RWPE2 (cell line): Measurements from ENCODE around the gene FIGN.

Source experiments
- ATAC-seq: fragments of 200-7000 bp; cut with Tn5 transposase; 3 replicates; pipeline ENCODE4 v1.9.1; 2021; ENCODE audit warnings: low read depth
- DNase-seq: peaks from one replicate; pipeline ENCODE4 v3.0.0-alpha.2; 2020; ENCODE audit warnings: low spot score
- H3K27ac ChIP-seq: fragments of 450-650 bp; 2 replicates; pipeline ENCODE4 v1.5.1; 2017; ENCODE audit warnings: mild to moderate bottlenecking; ENCODE audit not compliant: poor library complexity, severe bottlenecking
- H3K27me3 ChIP-seq: fragments of 250-450 bp; sonication (Bioruptor Pico); 2 replicates; pipeline ENCODE4 v1.5.1; 2021; ENCODE audit warnings: mild to moderate bottlenecking, moderate library complexity; ENCODE audit not compliant: insufficient read depth, poor library complexity, severe bottlenecking
- H3K36me3 ChIP-seq: fragments of 250-450 bp; sonication (Bioruptor Pico); 2 replicates; pipeline ENCODE4 v1.5.1; 2020; ENCODE audit warnings: low read depth, mild to moderate bottlenecking, moderate library complexity
- H3K4me1 ChIP-seq: fragments of 250-450 bp; sonication (Bioruptor Pico); 2 replicates; pipeline ENCODE4 v1.5.1; 2021; ENCODE audit warnings: mild to moderate bottlenecking, moderate library complexity; ENCODE audit not compliant: insufficient read depth, poor library complexity, severe bottlenecking
- H3K4me3 ChIP-seq: fragments of 250-450 bp; sonication (Bioruptor Pico); 2 replicates; pipeline ENCODE4 v1.5.1; 2021; ENCODE audit warnings: mild to moderate bottlenecking, moderate library complexity; ENCODE audit not compliant: severe bottlenecking
- H3K9me3 ChIP-seq: fragments of 250-450 bp; sonication (Bioruptor Pico); 2 replicates; pipeline ENCODE4 v1.5.1; 2021; ENCODE audit warnings: mild to moderate bottlenecking, moderate library complexity; ENCODE audit not compliant: severe bottlenecking
- TF ChIP-seq, protein P1 (sequence below): fragments of 450-650 bp; IDR thresholded peaks from one replicate; pipeline ENCODE4 v1.5.1; 2017; ENCODE audit warnings: mild to moderate bottlenecking, moderate library complexity; ENCODE audit not compliant: poor library complexity, severe bottlenecking

Gene FIGN

GRCh38 chr2:163565192-163565591 lies 170.6 kb downstream of the FIGN start:
- Histone ChIP-seq H3K4me3 (no peak overlapping the region), H3K27me3 (no peaks in the 10 kb centered on the region), H3K27ac (no peak overlapping the region), H3K36me3 (no peaks in the 10 kb centered on the region), H3K4me1 (no peaks in the 10 kb centered on the region), H3K9me3 (no peaks in the 10 kb centered on the region)
- TF ChIP-seq, protein P1, sequence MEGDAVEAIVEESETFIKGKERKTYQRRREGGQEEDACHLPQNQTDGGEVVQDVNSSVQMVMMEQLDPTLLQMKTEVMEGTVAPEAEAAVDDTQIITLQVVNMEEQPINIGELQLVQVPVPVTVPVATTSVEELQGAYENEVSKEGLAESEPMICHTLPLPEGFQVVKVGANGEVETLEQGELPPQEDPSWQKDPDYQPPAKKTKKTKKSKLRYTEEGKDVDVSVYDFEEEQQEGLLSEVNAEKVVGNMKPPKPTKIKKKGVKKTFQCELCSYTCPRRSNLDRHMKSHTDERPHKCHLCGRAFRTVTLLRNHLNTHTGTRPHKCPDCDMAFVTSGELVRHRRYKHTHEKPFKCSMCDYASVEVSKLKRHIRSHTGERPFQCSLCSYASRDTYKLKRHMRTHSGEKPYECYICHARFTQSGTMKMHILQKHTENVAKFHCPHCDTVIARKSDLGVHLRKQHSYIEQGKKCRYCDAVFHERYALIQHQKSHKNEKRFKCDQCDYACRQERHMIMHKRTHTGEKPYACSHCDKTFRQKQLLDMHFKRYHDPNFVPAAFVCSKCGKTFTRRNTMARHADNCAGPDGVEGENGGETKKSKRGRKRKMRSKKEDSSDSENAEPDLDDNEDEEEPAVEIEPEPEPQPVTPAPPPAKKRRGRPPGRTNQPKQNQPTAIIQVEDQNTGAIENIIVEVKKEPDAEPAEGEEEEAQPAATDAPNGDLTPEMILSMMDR = no peak
- DNase-seq (no peak), ATAC-seq (peak; percentile 52; the same call in 1 of the 3 replicates)

GRCh38 chr2:163564236-163564635 lies 171.6 kb downstream of the FIGN start:
- H3K9me3 ChIP-seq = no peaks in the 10 kb centered on the region
- no peaks in the 10 kb centered on the region for H3K4me1 ChIP-seq
- H3K36me3 ChIP-seq = no peaks in the 10 kb centered on the region
- H3K4me3 ChIP-seq = no peak overlapping the region
- TF ChIP-seq, protein P1 = no peak
- DNase-seq (no peak), ATAC-seq (no peak)
- no peaks in the 10 kb centered on the region for H3K27me3 ChIP-seq
- no peak overlapping the region for H3K27ac ChIP-seq

DNA sequence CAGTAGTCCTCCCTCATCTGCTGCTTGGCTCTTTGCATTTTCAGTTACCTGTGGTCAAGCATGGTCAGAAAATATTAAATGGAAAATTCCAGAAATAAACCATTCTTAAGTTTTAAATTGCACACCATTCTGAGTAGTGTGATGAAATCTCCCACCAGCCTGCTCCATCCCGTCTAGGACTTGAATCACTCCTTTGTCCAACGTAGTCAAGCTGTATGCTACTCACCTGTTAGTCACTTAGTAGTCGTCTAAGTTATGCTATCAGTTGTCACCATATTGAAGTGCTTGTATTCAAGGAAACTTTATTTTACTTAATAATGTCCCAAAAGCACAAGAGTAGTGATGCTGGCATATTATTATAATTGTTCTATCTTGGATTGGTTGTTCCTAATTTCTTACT lies 172.5 kb downstream of the FIGN start:
- ATAC-seq = peak; percentile 67; the same call in 2 of the 3 replicates
- H3K4me3 ChIP-seq = no peak overlapping the region
- H3K27me3 ChIP-seq = no peaks in the 10 kb centered on the region
- H3K36me3 ChIP-seq = no peaks in the 10 kb centered on the region
- TF ChIP-seq, protein P1 = no peak
- no peaks in the 10 kb centered on the region for H3K9me3 ChIP-seq
- H3K4me1 ChIP-seq = no peaks in the 10 kb centered on the region
- no peak overlapping the region for H3K27ac ChIP-seq
- no peak for DNase-seq

- no peak overlapping the region for H3K27ac ChIP-seq
- H3K4me3 ChIP-seq = no peak overlapping the region
- DNase-seq (no peak), ATAC-seq (no peak)
- TF ChIP-seq, protein P1 = no peak
- H3K27me3 ChIP-seq = no peaks in the 10 kb centered on the region
- no peaks in the 10 kb centered on the region for H3K4me1 ChIP-seq
- H3K9me3 ChIP-seq = no peaks in the 10 kb centered on the region
- H3K36me3 ChIP-seq = no peaks in the 10 kb centered on the region
These were observed 177.4 kb downstream of the FIGN start for GRCh38 chr2:163558251-163559021.

GRCh38 chr2:163556511-163556910 lies 179.3 kb downstream of the FIGN start:
- Histone ChIP-seq H3K4me3 (no peak overlapping the region), H3K36me3 (no peaks in the 10 kb centered on the region), H3K4me1 (no peaks in the 10 kb centered on the region), H3K27ac (no peak overlapping the region), H3K27me3 (no peaks in the 10 kb centered on the region), H3K9me3 (no peaks in the 10 kb centered on the region)
- ATAC-seq (no peak), DNase-seq (no peak)
- TF ChIP-seq, protein P1 = no peak
